GM12878 (cell line): ENCODE results near the gene MAP2K2. TPM values are rescaled to one million over a fixed set of nuclear protein-coding genes. Genes with fewer than 3 reads are reported as not detected.

ENCODE experiments used
- ATF2 ChIP-seq: IDR thresholded peaks from 2 replicates; pipeline ENCODE4 v1.6.1; 2012; ENCODE audit warnings: low read length, inconsistent platforms
- ATF3 ChIP-seq: IDR thresholded peaks from 2 replicates; pipeline ENCODE4 v1.6.1; 2011; ENCODE audit warnings: low read depth, mild to moderate bottlenecking, low read length, moderate library complexity, borderline replicate concordance; ENCODE audit errors: extremely low read depth
- ELK1 ChIP-seq: IDR thresholded peaks from 2 replicates; pipeline ENCODE4 v1.6.1; 2012; ENCODE audit warnings: low read depth, low read length, improper control_type of control experiment
- HDAC2 ChIP-seq: fragments of 200-600 bp; sonication (generic); IDR thresholded peaks from 2 replicates; pipeline ENCODE4 v1.6.1; 2017
- IKZF1 ChIP-seq: fragments of 450-650 bp; conservative IDR thresholded peaks from 2 replicates; pipeline ENCODE4 v1.6.1; 2017; ENCODE audit warnings: antibody characterized with exemption, mild to moderate bottlenecking
- JUND ChIP-seq: IDR thresholded peaks from 2 replicates; pipeline ENCODE4 v1.6.1; 2012; ENCODE audit warnings: low read depth, mild to moderate bottlenecking, low read length, improper control_type of control experiment, moderate library complexity
- MAX ChIP-seq: IDR thresholded peaks from 2 replicates; pipeline ENCODE4 v1.6.1; 2012; ENCODE audit warnings: low read depth, low read length, improper control_type of control experiment
- PRDM15 ChIP-seq: fragments of 450-650 bp; formaldehyde crosslinking; IDR thresholded peaks from 2 replicates; pipeline ENCODE4 v1.4.0; 2020; ENCODE audit warnings: mild to moderate bottlenecking, moderate library complexity
- RAD51 ChIP-seq: fragments of 450-650 bp; IDR thresholded peaks from 2 replicates; pipeline ENCODE4 v1.6.1; 2016; ENCODE audit warnings: moderate library complexity, mild to moderate bottlenecking, inconsistent platforms
- ZBTB40 ChIP-seq: fragments of 450-650 bp; IDR thresholded peaks from 2 replicates; pipeline ENCODE4 v1.6.1; 2016; ENCODE audit warnings: mild to moderate bottlenecking, moderate library complexity, borderline replicate concordance
- ZNF217 ChIP-seq: fragments of 450-650 bp; IDR thresholded peaks from 2 replicates; pipeline ENCODE4 v1.6.1; 2017; ENCODE audit warnings: antibody characterized with exemption, mild to moderate bottlenecking
- ZNF592 ChIP-seq: fragments of 450-650 bp; IDR thresholded peaks from 2 replicates; pipeline ENCODE4 v1.6.1; 2017; ENCODE audit warnings: mild to moderate bottlenecking, moderate library complexity
- polyA plus RNA-seq, 11 experiments: library from polyadenylated mRNA; depleted of rRNA in 4 of 11; unstranded in 6 of 11; stranded (reverse) in 5 of 11; fragments of >200 nt; fragmentation: Nextera tagmentation in 4 of 11; fragmentation: Illumina TruSeq in 1 of 11; extraction: Ambion mirVana in 4 of 11; extraction: Trizol in 1 of 11; gene quantifications; 1 replicate in 1 of 11; 2 replicates in 10 of 11; pipeline versions ENCODE4 v1.2.1 to v1.2.3, GENCODE V29; 2011 to 2016; ENCODE audit warnings: inconsistent platforms in 2 of 11, missing spikeins in 2 of 11, low read depth in 1 of 11
- total RNA-seq, 4 experiments: library from RNA; depleted of rRNA in 3 of 4; stranded (reverse); fragments of >200 nt in 3 of 4; fragmentation: Illumina TruSeq in 1 of 4; extraction: Trizol in 1 of 4; gene quantifications; 2 replicates each; pipeline versions ENCODE4 v1.2.1 to v1.2.3, GENCODE V29; 2013 to 2021

Gene MAP2K2
- total and polyA plus RNA-seq, 10 of the 15 experiments (the other 5 are each of a cell fraction or from before 2014, with no cell fraction given), result 1.00 to 210 (median 53.5) TPM

GRCh38 chr19:4077800-4078684 is 45.9 kb downstream of the MAP2K2 start (continued):
- no peak for TF ChIP-seq ZBTB40
- TF ChIP-seq ELK1, result no peak
- TF ChIP-seq HDAC2, result no peak
- no peak for TF ChIP-seq PRDM15 (CRISPR knock-in tag)
- peak; percentile 74 for TF ChIP-seq IKZF1
- TF ChIP-seq MAX, result no peak
- no peak for TF ChIP-seq ZNF592
- no peak for TF ChIP-seq ATF3
- TF ChIP-seq JUND, result no peak
- no peak for TF ChIP-seq ATF2
- peak; percentile 40; the same call in 1 of the 2 replicates for TF ChIP-seq RAD51
- TF ChIP-seq ZNF217, result no peak
